Mucosa of rectum (tissue), 2 donors: ENCODE measurements around the gene BAD.
A peak's percentile ranks its signal among the peaks of the same experiment; 100 is the strongest.

Experiments
- H3K27ac ChIP-seq, 2 donors: one replicate each; pipeline ENCODE4 v1.7.0; 2013; ENCODE audit warnings: inconsistent platforms in 2 of 2, low read depth in 2 of 2, low read length in 2 of 2
- H3K27me3 ChIP-seq, 2 donors: one replicate each; pipeline ENCODE4 v1.7.0; 2013; ENCODE audit warnings: low read length in 2 of 2; ENCODE audit not compliant: control insufficient read depth in 2 of 2, insufficient read depth in 2 of 2
- H3K36me3 ChIP-seq, 2 donors: one replicate each; pipeline ENCODE4 v1.7.0; 2013; ENCODE audit warnings: low read length in 2 of 2; ENCODE audit not compliant: control insufficient read depth in 2 of 2, insufficient read depth in 2 of 2
- H3K4me1 ChIP-seq, 2 donors: one replicate each; pipeline ENCODE4 v1.7.0; 2013; ENCODE audit warnings: low read length in 2 of 2, mild to moderate bottlenecking in 1 of 2; ENCODE audit not compliant: control insufficient read depth in 2 of 2, insufficient read depth in 2 of 2
- H3K4me3 ChIP-seq, 2 donors: one replicate each; pipeline ENCODE4 v1.7.0; 2013; ENCODE audit warnings: low read length in 2 of 2
- H3K9ac ChIP-seq, 2 donors: one replicate each; pipeline ENCODE4 v1.7.0; 2013; ENCODE audit warnings: low read length in 2 of 2, low read depth in 1 of 2, mild to moderate bottlenecking in 1 of 2
- H3K9me3 ChIP-seq, 2 donors: one replicate each; pipeline ENCODE4 v1.7.0; 2013; ENCODE audit warnings: low read length in 2 of 2; ENCODE audit not compliant: control insufficient read depth in 2 of 2
- donor health status: healthy.
- donor health status: Normal muscosa, but diverticular disease.

Gene BAD

GRCh38 chr11:64305691-64306562 is 21.5 kb upstream of the BAD start:
- H3K4me3 ChIP-seq = peak overlapping the region; percentile 73 to 92
- no peaks in the 10 kb centered on the region for H3K27me3 ChIP-seq
- H3K9ac ChIP-seq = peak overlapping the region; percentile 66 to 71
- H3K4me1 ChIP-seq = peaks cover 20 to 24% of the 10 kb centered on the region in 2 donors
- no peaks in the 10 kb centered on the region for H3K9me3 ChIP-seq
- H3K36me3 ChIP-seq = peaks cover 0 to 10% of the 10 kb centered on the region in 2 donors
- H3K27ac ChIP-seq = peak overlapping the region; percentile 86 to 92

- Histone ChIP-seq H3K27me3 (peaks cover 4 to 5% of the 10 kb centered on the region in 2 donors), H3K9ac (peak within 1 kb of the TSS; percentile 89 to 90), H3K4me3 (peak within 1 kb of the TSS; percentile 73 to 92), H3K36me3 (peaks cover 0 to 6% of the 10 kb centered on the region in 2 donors), H3K27ac (peak within 1 kb of the TSS; percentile 99 to 100), H3K4me1 (peaks cover 27 to 31% of the 10 kb centered on the region in 2 donors), H3K9me3 (no peaks in the 10 kb centered on the region)
These were observed 20.7 kb upstream of the BAD start, which contains the start of gene ESRRA for GRCh38 chr11:64305075-64305690. TSS of gene ESRRA (plus strand) at chr11:64305524. CDS start at chr11:64307180, 1,656 bp downstream.

GRCh38 chr11:64304316-64305072 is 20.0 kb upstream of the BAD start:
- Histone ChIP-seq H3K9ac (peak overlapping the region; percentile 89 to 90), H3K9me3 (no peaks in the 10 kb centered on the region), H3K36me3 (peaks cover 0 to 6% of the 10 kb centered on the region in 2 donors), H3K27ac (peak overlapping the region; percentile 99 to 100), H3K4me3 (peak overlapping the region; percentile 73 to 84), H3K27me3 (peaks cover 8 to 11% of the 10 kb centered on the region in 2 donors), H3K4me1 (peaks cover 33 to 38% of the 10 kb centered on the region in 2 donors)

GRCh38 chr11:64304032-64304315 is 19.5 kb upstream of the BAD start:
- peaks cover 8 to 16% of the 10 kb centered on the region in 2 donors for H3K27me3 ChIP-seq
- peaks cover 0 to 6% of the 10 kb centered on the region in 2 donors for H3K36me3 ChIP-seq
- peak overlapping the region; percentile 73 to 84 for H3K4me3 ChIP-seq
- no peaks in the 10 kb centered on the region for H3K9me3 ChIP-seq
- peak overlapping the region; percentile 89 to 90 for H3K9ac ChIP-seq
- peaks cover 33 to 42% of the 10 kb centered on the region in 2 donors for H3K4me1 ChIP-seq
- peak overlapping the region; percentile 99 to 100 for H3K27ac ChIP-seq

GRCh38 chr11:64303109-64304031 is 18.9 kb upstream of the BAD start:
- Histone ChIP-seq H3K27me3 (peaks cover 10 to 22% of the 10 kb centered on the region in 2 donors), H3K27ac (peak overlapping the region; percentile 99 to 100), H3K4me1 (peaks cover 33 to 42% of the 10 kb centered on the region in 2 donors), H3K4me3 (peak overlapping the region; percentile 73 to 84), H3K9ac (peak overlapping the region in 1 of 2 donors; percentile 89), H3K36me3 (peaks cover 0 to 6% of the 10 kb centered on the region in 2 donors), H3K9me3 (no peaks in the 10 kb centered on the region)

- H3K4me1 ChIP-seq = peaks cover 20 to 28% of the 10 kb centered on the region in 2 donors
- no peaks in the 10 kb centered on the region for H3K36me3 ChIP-seq
- H3K4me3 ChIP-seq = peak within 1 kb of the TSS; percentile 35 to 63
- H3K27ac ChIP-seq = no peak within 1 kb of the TSS
- peaks cover 41 to 53% of the 10 kb centered on the region in 2 donors for H3K27me3 ChIP-seq
- no peaks in the 10 kb centered on the region for H3K9me3 ChIP-seq
- peak within 1 kb of the TSS in 1 of 2 donors; percentile 33 for H3K9ac ChIP-seq
These were observed 15.6 kb upstream of the BAD start, which contains the start of gene CATSPERZ for GRCh38 chr11:64299847-64300648. TSS of gene CATSPERZ (plus strand) at chr11:64300358. CDS start at chr11:64300411, 53 bp downstream.

- no peaks in the 10 kb centered on the region for H3K9me3 ChIP-seq
- peaks cover 19 to 24% of the 10 kb centered on the region in 2 donors for H3K4me1 ChIP-seq
- H3K9ac ChIP-seq = peak overlapping the region in 1 of 2 donors; percentile 33
- no peak overlapping the region for H3K27ac ChIP-seq
- H3K4me3 ChIP-seq = peak overlapping the region; percentile 20 to 35
- H3K27me3 ChIP-seq = peaks cover 43 to 56% of the 10 kb centered on the region in 2 donors
- H3K36me3 ChIP-seq = no peaks in the 10 kb centered on the region
These were observed 14.7 kb upstream of the BAD start for GRCh38 chr11:64298966-64299846.

- H3K27ac ChIP-seq = no peak overlapping the region
- no peak overlapping the region for H3K9ac ChIP-seq
- no peaks in the 10 kb centered on the region for H3K9me3 ChIP-seq
- H3K4me3 ChIP-seq = no peak overlapping the region
- H3K4me1 ChIP-seq = peaks cover 13 to 19% of the 10 kb centered on the region in 2 donors
- peaks cover 52 to 65% of the 10 kb centered on the region in 2 donors for H3K27me3 ChIP-seq
- no peaks in the 10 kb centered on the region for H3K36me3 ChIP-seq
These were observed 13.4 kb upstream of the BAD start for GRCh38 chr11:64297699-64298358.
